Stomach (tissue), 4 donors: Measurements from ENCODE around the gene TUBB2B.

Experiments used
- POLR2A ChIP-seq, 4 donors: fragments of 450-650 bp; IDR thresholded peaks; one replicate each; pipeline ENCODE4 v1.6.1; 2016; ENCODE audit warnings: antibody characterized with exemption in 4 of 4, control low read depth in 2 of 4, mild to moderate bottlenecking in 1 of 4, moderate library complexity in 1 of 4
- TF ChIP-seq, protein P1 (sequence below), 7 experiments: fragments of 450-650 bp in 4 of 7; fragments of 200-600 bp in 3 of 7; sonication (generic) in 3 of 7; IDR thresholded peaks; one replicate each; pipeline ENCODE4 v1.5.1; 2016 to 2019; ENCODE audit warnings: antibody characterized with exemption in 7 of 7, control low read depth in 2 of 7, mild to moderate bottlenecking in 1 of 7

DNA sequence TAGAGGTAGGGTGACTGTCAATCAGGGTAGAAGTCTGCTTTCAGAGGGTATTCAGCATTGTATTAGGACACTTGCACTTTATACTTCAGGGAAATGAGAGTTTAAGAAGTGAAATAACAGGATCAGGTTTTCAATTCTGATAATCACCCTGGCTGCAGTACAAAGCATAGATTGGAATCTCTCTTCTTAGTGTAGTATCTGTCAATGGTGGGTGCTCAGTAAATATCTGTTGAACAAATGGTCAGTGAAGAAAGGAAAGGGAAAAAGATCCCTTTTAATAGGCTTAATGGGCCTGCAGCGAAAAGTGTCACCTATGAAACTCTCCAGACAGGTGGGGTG lies 18.7 kb downstream of the TUBB2B start:
- no peak for TF ChIP-seq POLR2A (IDR thresholded peaks at IDR 0.05)
- TF ChIP-seq, protein P1, sequence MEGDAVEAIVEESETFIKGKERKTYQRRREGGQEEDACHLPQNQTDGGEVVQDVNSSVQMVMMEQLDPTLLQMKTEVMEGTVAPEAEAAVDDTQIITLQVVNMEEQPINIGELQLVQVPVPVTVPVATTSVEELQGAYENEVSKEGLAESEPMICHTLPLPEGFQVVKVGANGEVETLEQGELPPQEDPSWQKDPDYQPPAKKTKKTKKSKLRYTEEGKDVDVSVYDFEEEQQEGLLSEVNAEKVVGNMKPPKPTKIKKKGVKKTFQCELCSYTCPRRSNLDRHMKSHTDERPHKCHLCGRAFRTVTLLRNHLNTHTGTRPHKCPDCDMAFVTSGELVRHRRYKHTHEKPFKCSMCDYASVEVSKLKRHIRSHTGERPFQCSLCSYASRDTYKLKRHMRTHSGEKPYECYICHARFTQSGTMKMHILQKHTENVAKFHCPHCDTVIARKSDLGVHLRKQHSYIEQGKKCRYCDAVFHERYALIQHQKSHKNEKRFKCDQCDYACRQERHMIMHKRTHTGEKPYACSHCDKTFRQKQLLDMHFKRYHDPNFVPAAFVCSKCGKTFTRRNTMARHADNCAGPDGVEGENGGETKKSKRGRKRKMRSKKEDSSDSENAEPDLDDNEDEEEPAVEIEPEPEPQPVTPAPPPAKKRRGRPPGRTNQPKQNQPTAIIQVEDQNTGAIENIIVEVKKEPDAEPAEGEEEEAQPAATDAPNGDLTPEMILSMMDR (IDR thresholded peaks at IDR 0.05): no peak
